Measurements from ENCODE around the gene SAPCD1. TPM values are rescaled to one million over a fixed set of nuclear protein-coding genes. Genes with fewer than 3 reads are reported as not detected.

The SAPCD1 gene
- total RNA-seq, 2 donors from 2014 or later: 7.9 to 8.4 TPM

- Mint-ChIP-seq H3K4me3 (no peak overlapping the region), H3K9me3 (no peaks in the 10 kb centered on the region), H3K4me1 (peaks cover 23% of the 10 kb centered on the region), H3K27ac (no peak overlapping the region), H3K36me3 (ENCODE audit: low read depth) (no peaks in the 10 kb centered on the region), H3K27me3 (ENCODE audit: insufficient read depth) (no peaks in the 10 kb centered on the region)
- peak; percentile 47 for DNase-seq
- Histone ChIP-seq H3K27me3 (ENCODE audit: control insufficient read depth, insufficient read depth, low read length, poor library complexity, severe bottlenecking) (no peaks in the 10 kb centered on the region), H3K9me3 (ENCODE audit: control insufficient read depth, low read length) (no peaks in the 10 kb centered on the region), H3K27ac (ENCODE audit: low read depth, low read length) (no peak overlapping the region), H3K9ac (ENCODE audit: extremely low read depth, low read length, poor library complexity, severe bottlenecking) (no peak overlapping the region), H3K4me1 (ENCODE audit: control insufficient read depth, insufficient read depth, low read length) (peaks cover 3% of the 10 kb centered on the region), H3K36me3 (ENCODE audit: control insufficient read depth, insufficient read depth, low read length) (no peaks in the 10 kb centered on the region), H3K4me3 (ENCODE audit: low read length) (no peak overlapping the region)
- TF ChIP-seq CTCF (conservative IDR thresholded peaks at IDR 0.05): no peak
- WGBS, 2 experiments (ENCODE audit: insufficient coverage in 1 of 2, insufficient read length in 1 of 2): 92 to 93% methylated on average over 4 to 6 of the region's 6 CpGs
Measured at GRCh38 chr6:31719001-31719400, 43.5 kb upstream of the SAPCD1 start.

- no peaks in the 10 kb centered on the region for H3K9me3 ChIP-seq (ENCODE audit: control insufficient read depth, low read length)
- no peak overlapping the region for H3K27ac Mint-ChIP-seq
Measured at GRCh38 chr6:31720196-31720770, 42.2 kb upstream of the SAPCD1 start.

GRCh38 chr6:31721351-31722020, 41.0 kb upstream of the SAPCD1 start, which contains the start of gene LY6G6C:
Gene LY6G6C (minus strand): TSS chr6:31721746. CDS start chr6:31721679, 67 bp downstream.
- Histone ChIP-seq H3K9ac (ENCODE audit: extremely low read depth, low read length, poor library complexity, severe bottlenecking) (no peak within 1 kb of the TSS), H3K4me1 (ENCODE audit: control insufficient read depth, insufficient read depth, low read length) (no peaks in the 10 kb centered on the region), H3K27ac (ENCODE audit: low read depth, low read length) (no peak within 1 kb of the TSS), H3K4me3 (ENCODE audit: low read length) (no peak within 1 kb of the TSS), H3K36me3 (ENCODE audit: control insufficient read depth, insufficient read depth, low read length) (peaks cover 10% of the 10 kb centered on the region), H3K27me3 (ENCODE audit: control insufficient read depth, insufficient read depth, low read length, poor library complexity, severe bottlenecking) (no peaks in the 10 kb centered on the region), H3K9me3 (ENCODE audit: control insufficient read depth, low read length) (no peaks in the 10 kb centered on the region)
- no peak within 1 kb of the TSS for H3K4me3 Mint-ChIP-seq
- peaks cover 10% of the 10 kb centered on the region for H3K36me3 Mint-ChIP-seq (ENCODE audit: low read depth)
- H3K27me3 Mint-ChIP-seq (ENCODE audit: insufficient read depth): no peaks in the 10 kb centered on the region
- DNase-seq: no peak
- H3K27ac Mint-ChIP-seq: no peak within 1 kb of the TSS
- TF ChIP-seq CTCF (conservative IDR thresholded peaks at IDR 0.05): no peak
- H3K9me3 Mint-ChIP-seq: no peaks in the 10 kb centered on the region
- 81 to 100% methylated on average over 1 to 4 of the region's 4 CpGs for WGBS, 2 experiments (ENCODE audit: insufficient coverage in 1 of 2, insufficient read length in 1 of 2)
- H3K4me1 Mint-ChIP-seq: peaks cover 15% of the 10 kb centered on the region

More at GRCh38 chr6:31720196-31720770, 42.2 kb upstream of the SAPCD1 start:
- H3K9me3 Mint-ChIP-seq: no peaks in the 10 kb centered on the region
- DNase-seq: no peak
- WGBS, 2 experiments (ENCODE audit: insufficient coverage in 1 of 2, insufficient read length in 1 of 2): 93 to 94% methylated on average over 2 to 5 of the region's 5 CpGs
- Histone ChIP-seq H3K9ac (ENCODE audit: extremely low read depth, low read length, poor library complexity, severe bottlenecking) (no peak overlapping the region), H3K4me3 (ENCODE audit: low read length) (no peak overlapping the region), H3K27ac (ENCODE audit: low read depth, low read length) (no peak overlapping the region), H3K4me1 (ENCODE audit: control insufficient read depth, insufficient read depth, low read length) (no peaks in the 10 kb centered on the region), H3K36me3 (ENCODE audit: control insufficient read depth, insufficient read depth, low read length) (no peaks in the 10 kb centered on the region), H3K27me3 (ENCODE audit: control insufficient read depth, insufficient read depth, low read length, poor library complexity, severe bottlenecking) (no peaks in the 10 kb centered on the region)
- H3K36me3 Mint-ChIP-seq (ENCODE audit: low read depth): no peaks in the 10 kb centered on the region
- TF ChIP-seq CTCF (conservative IDR thresholded peaks at IDR 0.05): no peak
- no peak overlapping the region for H3K4me3 Mint-ChIP-seq
- no peaks in the 10 kb centered on the region for H3K27me3 Mint-ChIP-seq (ENCODE audit: insufficient read depth)
- H3K4me1 Mint-ChIP-seq: peaks cover 15% of the 10 kb centered on the region

Data from endodermal cell (in vitro differentiated cells).